Stimulated activated CD8-positive, alpha-beta memory T cell treated with anti-CD3 and anti-CD28 coated beads, Interleukin-7, amount 100 ng/mL, for 48 hours (primary cell): ENCODE results near the gene PGC.

Source experiments
- DNase-seq, 2 donors: peaks; one replicate each; pipeline ENCODE4 v3.0.0-alpha.2; 2020; ENCODE audit warnings: low read depth in 1 of 2; ENCODE audit errors: extremely low read depth in 1 of 2

Gene PGC

DNA sequence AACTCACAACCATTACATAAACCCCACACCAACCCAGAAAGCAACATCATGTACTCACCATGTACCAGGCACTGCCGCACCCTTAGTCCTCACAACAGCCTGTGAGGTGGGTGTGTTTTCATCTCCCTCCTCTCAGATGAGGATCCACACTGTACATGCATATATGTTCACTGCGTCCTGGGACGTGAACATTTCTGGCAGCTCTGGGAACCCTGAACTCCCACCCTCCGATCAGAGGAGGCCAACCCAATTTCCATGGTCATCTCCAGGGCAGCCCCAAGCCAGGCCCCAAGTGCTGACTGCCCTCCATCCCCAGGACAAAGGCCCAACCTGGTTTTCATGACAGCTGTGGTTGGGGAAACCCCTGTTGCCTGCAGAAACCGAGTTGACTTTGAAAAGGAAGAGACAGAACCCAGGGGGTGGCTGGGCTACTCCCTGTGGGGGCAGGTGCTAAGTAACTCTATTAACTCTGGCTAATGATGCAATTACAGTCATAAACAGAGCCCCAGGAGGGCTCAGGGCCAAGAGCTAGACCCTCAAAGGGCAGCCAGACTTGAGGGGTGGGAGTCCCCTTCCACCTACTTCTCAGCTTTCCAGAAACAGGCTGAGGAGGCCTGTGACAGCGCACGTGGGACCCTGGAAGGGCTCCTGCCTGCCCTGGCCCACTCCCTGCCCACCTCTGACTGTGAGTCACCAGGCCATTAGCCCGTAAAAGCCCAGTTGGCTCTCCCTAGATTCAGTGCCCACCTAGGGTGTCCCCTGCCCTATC lies 14.4 kb downstream of the PGC start:
- DNase-seq, result no peak

- no peak for DNase-seq
Observed at GRCh38 chr6:41732149-41732548, 15.0 kb downstream of the PGC start.

GRCh38 chr6:41731561-41732086 lies 15.6 kb downstream of the PGC start:
- no peak for DNase-seq

- no peak for DNase-seq
Observed at GRCh38 chr6:41730531-41731436, 16.4 kb downstream of the PGC start.

GRCh38 chr6:41729624-41730023 lies 17.6 kb downstream of the PGC start:
- no peak for DNase-seq

DNA sequence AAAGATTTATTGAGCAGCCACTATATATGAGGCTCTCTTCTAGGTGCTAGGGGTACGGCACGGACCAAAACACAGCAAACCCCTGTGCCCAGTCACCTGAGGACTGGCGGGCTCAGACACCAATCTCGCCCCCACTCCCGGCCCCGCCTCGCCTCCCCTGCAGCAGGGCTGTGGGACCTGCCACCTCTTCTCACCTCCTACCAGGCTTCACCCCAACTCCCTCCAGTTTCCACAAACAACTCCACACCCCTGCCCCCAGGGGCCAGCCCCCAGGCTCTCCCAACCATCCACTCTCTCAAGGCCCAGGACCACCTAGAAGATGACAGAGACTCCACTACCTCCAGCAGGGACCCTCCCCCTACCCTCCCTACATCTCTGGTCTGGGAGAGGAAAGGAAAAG lies 18.2 kb downstream of the PGC start:
- DNase-seq, result no peak

DNA sequence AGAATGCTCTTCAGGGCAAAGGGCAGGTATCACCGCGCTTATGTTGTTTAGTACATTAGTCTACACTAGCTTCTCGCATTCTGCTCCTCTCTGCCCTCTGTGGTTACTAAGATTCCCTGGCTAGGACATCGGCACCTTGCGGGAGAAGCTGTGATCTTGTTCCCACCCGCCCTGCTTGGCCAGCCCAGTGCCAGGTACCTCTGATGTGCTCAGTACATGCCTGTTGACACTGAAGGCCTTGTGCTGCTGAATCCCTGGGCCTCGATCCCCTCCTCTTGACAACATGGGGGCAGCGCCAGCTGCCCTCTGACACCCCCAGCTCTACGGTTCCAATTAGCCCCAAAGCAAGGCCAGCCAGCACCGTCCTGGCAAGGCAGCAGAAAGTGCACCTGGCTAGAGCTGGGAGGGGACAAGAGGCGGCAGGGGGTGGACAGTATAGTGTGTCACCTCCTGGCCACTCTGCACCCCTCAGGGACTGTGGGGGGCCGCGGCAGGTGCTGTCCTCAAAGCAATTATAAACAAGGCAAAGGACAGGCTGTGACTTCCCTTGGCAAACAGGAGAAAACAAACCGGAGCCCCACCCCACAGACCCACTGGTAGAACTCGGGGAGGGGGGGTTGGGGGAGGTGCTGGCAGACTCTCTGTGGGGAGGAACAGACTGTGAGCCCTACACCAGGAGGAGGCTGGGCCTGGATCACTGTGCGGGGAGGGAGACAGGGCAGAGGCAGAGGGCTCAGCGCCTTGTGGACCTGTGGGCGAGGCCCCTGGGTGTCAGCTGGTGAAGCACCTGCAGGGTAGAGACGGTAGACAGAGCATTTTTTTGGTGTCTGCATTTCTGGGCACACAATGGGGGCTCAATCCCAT lies 18.9 kb downstream of the PGC start:
- DNase-seq, result no peak

DNA sequence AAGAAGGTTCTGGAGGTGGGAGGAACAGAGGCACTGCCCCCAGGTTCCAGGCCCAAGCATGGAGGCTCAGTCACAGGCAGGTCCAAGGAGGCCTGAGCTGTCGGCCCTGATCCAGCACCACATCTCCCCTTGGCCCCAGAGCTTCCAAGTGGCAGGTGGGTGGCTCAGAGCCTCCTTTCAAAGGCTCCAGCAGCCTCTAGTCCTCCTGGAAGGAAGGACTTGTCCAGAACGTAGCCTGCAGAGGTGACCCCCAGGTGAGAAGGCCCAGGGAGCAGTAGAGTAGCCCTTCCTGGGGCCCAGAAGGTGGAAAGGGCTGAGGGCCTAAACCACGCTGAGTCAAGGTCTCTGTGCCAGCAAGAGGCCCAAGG lies 19.5 kb downstream of the PGC start:
- DNase-seq, result no peak

GRCh38 chr6:41726876-41727275 lies 20.3 kb downstream of the PGC start:
- DNase-seq, result no peak

GRCh38 chr6:41724586-41725501 lies 22.4 kb downstream of the PGC start:
- DNase-seq, result no peak

GRCh38 chr6:41724228-41724580 lies 23.0 kb downstream of the PGC start:
- no peak for DNase-seq

DNA sequence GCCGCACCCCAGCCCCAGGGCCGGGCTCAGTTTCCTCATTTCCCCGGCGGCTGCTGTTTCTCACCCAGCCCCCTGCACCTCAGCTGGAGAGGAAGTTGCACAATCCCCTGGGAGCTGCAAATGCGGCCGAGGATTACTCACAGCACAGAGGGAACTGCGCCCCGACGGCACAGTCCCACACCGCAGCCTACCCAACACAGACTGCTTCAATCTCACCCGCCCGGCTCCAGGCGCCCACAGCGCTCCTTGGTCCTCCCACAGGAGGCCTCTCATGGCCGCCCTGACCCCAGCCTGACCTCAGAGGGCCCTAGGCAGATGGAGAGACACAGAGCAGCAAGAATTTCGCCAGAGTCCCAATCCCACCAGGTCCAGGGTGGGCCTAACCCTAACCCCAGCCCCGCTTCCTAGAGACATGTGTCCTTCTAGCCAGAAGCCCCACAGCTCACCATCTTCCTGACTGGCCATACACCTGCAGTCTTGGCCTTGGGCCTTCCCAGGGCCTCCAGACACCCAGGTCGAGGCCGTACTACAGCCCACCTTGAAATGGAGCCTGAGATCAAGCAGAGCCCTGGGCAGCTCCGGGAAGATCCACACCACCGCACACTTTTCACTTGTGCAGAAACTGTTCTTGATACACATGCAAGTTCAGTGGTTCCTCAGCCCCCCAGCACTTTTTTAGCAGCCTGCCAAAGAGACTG lies 23.5 kb downstream of the PGC start:
- no peak for DNase-seq

DNA sequence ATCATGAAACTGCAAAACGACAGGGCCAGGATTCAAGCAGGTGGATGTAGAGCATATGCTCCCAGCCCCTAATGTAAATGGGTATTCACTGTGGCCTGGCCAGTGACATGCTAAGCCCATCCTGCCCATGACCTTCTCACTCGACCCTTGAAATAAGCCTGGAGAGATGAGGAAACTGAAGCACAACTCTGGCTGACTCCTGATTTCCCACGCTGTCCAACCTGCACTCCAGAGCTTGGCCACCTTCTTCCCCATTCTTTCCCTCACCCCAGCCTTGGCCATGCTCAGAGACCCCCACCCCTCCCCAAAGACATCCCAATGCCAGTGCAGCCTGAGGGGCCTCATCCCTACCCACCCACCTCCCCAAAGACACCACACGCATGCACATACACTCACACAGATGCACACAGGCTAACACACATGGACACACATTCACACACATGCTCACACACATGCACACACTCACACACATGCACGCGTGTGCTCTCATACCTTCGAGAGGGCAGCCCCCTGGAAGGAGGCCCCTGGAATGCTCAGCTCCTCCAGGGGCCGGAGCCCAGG lies 24.1 kb downstream of the PGC start:
- no peak for DNase-seq

DNA sequence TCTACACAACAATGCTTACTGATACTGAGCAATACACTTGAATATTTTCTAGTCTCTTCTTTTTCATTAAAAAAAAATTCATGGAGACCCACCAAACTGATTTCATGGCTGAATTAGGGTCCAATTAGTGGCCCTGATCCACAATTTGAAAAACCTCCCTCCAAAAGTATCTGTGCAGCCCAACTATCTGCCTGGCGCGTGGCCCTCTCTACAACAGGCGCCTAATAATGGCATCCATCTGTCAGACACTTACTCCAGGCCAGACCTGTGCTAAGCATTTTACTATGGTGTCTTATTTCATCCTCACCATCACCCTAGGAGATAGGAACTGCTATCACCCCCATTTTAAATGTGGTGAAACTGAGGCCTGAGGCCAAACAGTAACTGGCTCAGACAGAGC lies 25.8 kb downstream of the PGC start:
- no peak for DNase-seq

DNA sequence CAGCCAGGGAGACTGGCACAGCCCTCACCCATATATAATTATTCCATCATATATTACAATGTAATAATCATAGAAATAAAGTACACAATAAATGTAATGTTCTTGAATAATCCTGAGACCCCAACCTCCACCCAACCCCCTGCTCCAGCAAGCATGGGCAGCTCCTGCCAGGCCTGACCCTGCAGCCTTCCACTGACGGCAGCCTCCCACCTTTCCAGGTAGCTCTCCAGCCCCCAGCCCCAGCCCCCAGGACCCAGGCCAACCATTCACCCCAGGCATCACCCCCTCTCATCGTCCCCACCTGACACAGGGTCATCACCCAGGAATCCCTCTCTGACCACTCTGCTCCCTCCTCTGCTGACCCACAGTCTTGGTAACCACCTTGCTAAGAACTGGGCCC lies 26.4 kb downstream of the PGC start:
- DNase-seq, result no peak

DNA sequence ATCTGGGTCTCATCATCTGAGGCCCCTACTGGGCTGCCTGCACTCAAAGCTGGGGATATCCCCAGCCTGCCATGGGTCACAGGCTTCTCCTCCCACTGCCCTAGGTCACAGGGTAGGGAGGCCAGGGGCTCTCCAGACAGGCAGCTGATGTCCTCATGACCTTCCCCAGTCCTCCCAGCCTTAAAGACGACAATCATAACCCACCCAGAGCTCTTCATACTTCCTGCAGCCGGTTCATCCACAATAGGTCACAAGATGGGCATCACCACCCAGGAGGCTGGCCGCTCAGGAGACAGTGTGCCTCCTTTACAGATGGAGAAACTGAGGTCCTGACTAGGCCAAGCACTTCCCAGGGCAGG lies 27.0 kb downstream of the PGC start:
- DNase-seq, result no peak

DNA sequence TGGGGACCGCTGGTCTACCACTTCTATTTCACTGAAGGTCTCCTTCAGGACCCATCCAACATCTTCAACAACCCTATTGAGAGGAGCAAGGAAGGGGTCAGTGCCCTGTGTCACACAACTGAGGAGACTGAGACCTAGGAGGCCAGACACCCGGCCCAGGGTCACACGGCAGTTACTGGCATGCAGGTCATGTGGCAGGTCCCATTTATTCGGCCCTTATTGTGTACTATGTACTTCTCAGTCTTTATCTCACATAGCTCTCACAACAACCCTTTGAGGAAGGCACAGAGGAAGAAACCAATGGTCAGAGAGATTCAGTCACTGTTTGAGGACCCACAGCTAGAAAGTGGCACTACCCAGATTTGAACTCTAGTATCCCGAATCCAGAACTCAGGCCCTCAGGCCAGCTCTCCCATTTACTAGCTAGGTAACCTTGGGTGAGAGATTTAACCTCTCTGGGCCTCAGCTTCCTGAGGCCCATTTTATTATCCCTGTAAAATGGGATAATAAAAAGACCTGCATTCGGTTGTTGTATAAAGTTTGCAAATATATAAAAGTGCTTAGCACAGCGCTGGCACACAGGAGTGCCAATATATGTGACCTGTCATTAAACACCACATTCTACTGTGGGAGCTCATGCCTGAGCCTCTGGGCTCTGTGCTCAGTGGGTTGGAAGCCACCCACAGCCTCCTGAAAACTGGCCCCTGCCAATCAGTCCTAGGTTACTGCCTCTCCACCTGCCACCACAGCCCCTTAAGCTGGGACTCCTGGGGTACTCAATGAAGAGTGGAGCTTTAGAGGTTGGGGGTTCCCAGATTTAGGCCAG lies 27.5 kb downstream of the PGC start:
- DNase-seq, result no peak

- no peak for DNase-seq
Observed at GRCh38 chr6:41718828-41719227, 28.4 kb downstream of the PGC start.

DNA sequence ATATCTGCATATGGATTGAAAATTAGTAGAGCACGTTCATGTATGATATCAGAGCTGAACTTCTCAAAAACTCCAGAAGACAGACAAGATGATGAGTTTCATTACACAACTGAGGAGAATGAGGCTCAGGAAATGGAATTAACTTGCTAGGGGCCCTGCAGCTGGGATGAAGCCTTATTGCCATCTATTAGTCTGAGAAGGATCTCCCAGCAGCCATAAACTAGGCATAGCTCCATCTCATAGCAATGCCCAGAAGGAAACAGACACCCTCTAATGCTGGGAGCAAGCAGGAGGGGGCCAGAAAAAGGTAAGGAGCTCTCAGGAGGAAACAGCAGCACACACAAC lies 29.8 kb downstream of the PGC start:
- no peak for DNase-seq
